Body of pancreas (tissue), 4 donors: ENCODE data around the gene GPR137B. TPM values are rescaled to one million over a fixed set of nuclear protein-coding genes. Genes with fewer than 3 reads are reported as not detected.

ENCODE experiments used
- ATAC-seq: fragments of 150-250 bp; one replicate; pipeline ENCODE4 v1.9.1; 2016
- DNase-seq, 4 donors: peaks; one replicate each; pipeline ENCODE4 v3.0.0-alpha.2; 2019
- H3K27ac ChIP-seq, 4 donors: fragments of 200-600 bp; sonication (generic); 1 replicate in 3 of 4; 2 replicates in 1 of 4; pipeline versions ENCODE4 v1.5.1 to v1.6.1; 2016 to 2019; ENCODE audit warnings: mild to moderate bottlenecking in 1 of 4, mixed read lengths in 1 of 4, moderate library complexity in 1 of 4
- H3K27me3 ChIP-seq, 2 donors: fragments of 200-600 bp; sonication (generic); one replicate each; pipeline ENCODE4 v1.6.0; 2016; ENCODE audit warnings: mild to moderate bottlenecking in 1 of 2
- H3K36me3 ChIP-seq, 2 donors: fragments of 200-600 bp; sonication (generic); replicated peaks in 1 of 2; 2 replicates each; pipeline ENCODE4 v1.5.1; 2016; ENCODE audit warnings: low read depth in 2 of 2; ENCODE audit not compliant: insufficient read depth in 1 of 2
- H3K4me1 ChIP-seq: fragments of 200-600 bp; sonication (generic); one replicate; pipeline ENCODE4 v1.6.0; 2016
- H3K4me3 ChIP-seq, 2 donors: fragments of 200-600 bp; sonication (generic); 1 replicate in 1 of 2; 2 replicates in 1 of 2; pipeline ENCODE4 v1.5.1; 2016 to 2019
- H3K9me3 ChIP-seq, 3 donors: fragments of 200-600 bp; sonication (generic); 1 replicate in 2 of 3; 2 replicates in 1 of 3; pipeline ENCODE4 v1.5.1; 2016
- CTCF ChIP-seq, 7 experiments: fragments of 450-650 bp in 4 of 7; fragments of 200-600 bp in 3 of 7; sonication (generic) in 3 of 7; IDR thresholded peaks; one replicate each; pipeline ENCODE4 v1.5.1; 2016 to 2019; ENCODE audit warnings: antibody characterized with exemption in 7 of 7
- POLR2A ChIP-seq, 3 donors: fragments of 450-650 bp; IDR thresholded peaks; one replicate each; pipeline ENCODE4 v1.6.1; 2016; ENCODE audit warnings: antibody characterized with exemption in 3 of 3, mild to moderate bottlenecking in 2 of 3
- WGBS, 2 donors: methylation state at CpG; one replicate each; pipeline ENCODE4 v1.1.5; 2017; 5-methylcytosine and 5-hydroxymethylcytosine counted together
- intact Hi-C: fragments of 100-400 bp; cut with DNase I; formaldehyde crosslinking; loops from one replicate; pipeline ENCODE4 v1.15.1; 2023
- total RNA-seq, 2 donors: library from RNA; depleted of rRNA; stranded (reverse); fragments of >200 nt; gene quantifications; one replicate each; pipeline ENCODE4 v1.1.0, GENCODE V29; 2016

Gene GPR137B
- total RNA-seq, 2 donors from 2014 or later: 3.3 to 3.9 TPM

GRCh38 chr1:236133802-236134201 lies 8.5 kb upstream of the GPR137B start:
- DNase-seq: no peak
- 73 to 83% methylated on average over 1 of the region's 1 CpG for WGBS, 2 donors
- no peaks in the 10 kb centered on the region for H3K27me3 ChIP-seq
- ATAC-seq: no peak
- H3K36me3 ChIP-seq: no peaks in the 10 kb centered on the region
- intact Hi-C loops: no loop called here
- H3K27ac ChIP-seq: no peak overlapping the region
- H3K4me3 ChIP-seq: no peak overlapping the region
- no peaks in the 10 kb centered on the region for H3K9me3 ChIP-seq
- no peaks in the 10 kb centered on the region for H3K4me1 ChIP-seq
- TF ChIP-seq POLR2A (IDR thresholded peaks at IDR 0.05): no peak
- no peak for TF ChIP-seq CTCF (IDR thresholded peaks at IDR 0.05)

- no peaks in the 10 kb centered on the region for H3K36me3 ChIP-seq
Measured at GRCh38 chr1:236137285-236137852, 5.0 kb upstream of the GPR137B start.

GRCh38 chr1:236139495-236139894 lies 2.8 kb upstream of the GPR137B start:
- intact Hi-C loops: no loop called here
- TF ChIP-seq POLR2A (IDR thresholded peaks at IDR 0.05): no peak
- TF ChIP-seq CTCF (IDR thresholded peaks at IDR 0.05): no peak
- H3K4me1 ChIP-seq: peaks cover 26% of the 10 kb centered on the region
- no peak for ATAC-seq
- no peaks in the 10 kb centered on the region for H3K27me3 ChIP-seq
- no peak overlapping the region for H3K27ac ChIP-seq
- no peaks in the 10 kb centered on the region for H3K9me3 ChIP-seq
- H3K4me3 ChIP-seq: no peak overlapping the region
- no peak for DNase-seq
- no peaks in the 10 kb centered on the region for H3K36me3 ChIP-seq
- WGBS, 2 donors: 87 to 89% methylated on average over 4 of the region's 4 CpGs

More at GRCh38 chr1:236137285-236137852, 5.0 kb upstream of the GPR137B start:
- no peak for DNase-seq
- no peak for TF ChIP-seq CTCF (IDR thresholded peaks at IDR 0.05)
- no peak for TF ChIP-seq POLR2A (IDR thresholded peaks at IDR 0.05)
- H3K27ac ChIP-seq: no peak overlapping the region
- 84 to 85% methylated on average over 4 of the region's 4 CpGs for WGBS, 2 donors
- H3K4me3 ChIP-seq: no peak overlapping the region
- intact Hi-C loops: no loop called here
- ATAC-seq: no peak
- no peaks in the 10 kb centered on the region for H3K27me3 ChIP-seq
- H3K9me3 ChIP-seq: no peaks in the 10 kb centered on the region
- peaks cover 11% of the 10 kb centered on the region for H3K4me1 ChIP-seq

GRCh38 chr1:236140705-236141446 lies 1.5 kb upstream of the GPR137B start:
- intact Hi-C loops: no loop called here
- Histone ChIP-seq H3K27me3 (no peaks in the 10 kb centered on the region), H3K4me3 (no peak overlapping the region), H3K36me3 (no peaks in the 10 kb centered on the region), H3K9me3 (no peaks in the 10 kb centered on the region), H3K27ac (no peak overlapping the region), H3K4me1 (peaks cover 26% of the 10 kb centered on the region)
- ATAC-seq (peak; percentile 34), DNase-seq (no peak)
- TF ChIP-seq CTCF (IDR thresholded peaks at IDR 0.05): no peak
- TF ChIP-seq POLR2A (IDR thresholded peaks at IDR 0.05): no peak
- 9 to 11% methylated on average over 18 of the region's 18 CpGs for WGBS, 2 donors
